WERI-Rb-1 (cell line): ENCODE data around the gene CYP27B1.

Experiments used
- DNase-seq: peaks from one replicate; pipeline ENCODE4 v3.0.0-alpha.2; 2020
- H3K27ac ChIP-seq: fragments of 250-450 bp; sonication (Bioruptor Pico); 2 replicates; pipeline ENCODE4 v1.5.1; 2020; ENCODE audit warnings: mild to moderate bottlenecking, moderate library complexity
- H3K27me3 ChIP-seq: fragments of 250-450 bp; sonication (Bioruptor Pico); 2 replicates; pipeline ENCODE4 v1.5.1; 2021; ENCODE audit warnings: mild to moderate bottlenecking, low read depth, moderate library complexity; ENCODE audit not compliant: insufficient read depth, severe bottlenecking
- H3K36me3 ChIP-seq: fragments of 250-450 bp; sonication (Bioruptor Pico); 2 replicates; pipeline ENCODE4 v1.5.1; 2020; ENCODE audit warnings: mild to moderate bottlenecking, moderate library complexity
- H3K4me3 ChIP-seq: 2 replicates; pipeline ENCODE4 v1.5.1; 2011; ENCODE audit warnings: low read depth, mild to moderate bottlenecking, control low read depth, low read length
- H3K9me3 ChIP-seq: fragments of 250-450 bp; sonication (Bioruptor Pico); 2 replicates; pipeline ENCODE4 v1.5.1; 2021; ENCODE audit warnings: mild to moderate bottlenecking, moderate library complexity; ENCODE audit not compliant: severe bottlenecking
- TF ChIP-seq, protein P1 (sequence below): IDR thresholded peaks from 2 replicates; pipeline ENCODE4 v1.5.1; 2011; ENCODE audit warnings: low read depth, mild to moderate bottlenecking, control low read depth, inconsistent platforms, low read length

Gene CYP27B1

GRCh38 chr12:57719777-57720605, 46.9 kb downstream of the CYP27B1 start:
- Histone ChIP-seq H3K36me3 (peaks cover 43% of the 10 kb centered on the region), H3K27me3 (no peaks in the 10 kb centered on the region), H3K4me3 (no peak overlapping the region), H3K27ac (no peak overlapping the region), H3K9me3 (no peaks in the 10 kb centered on the region)
- no peak for DNase-seq
- TF ChIP-seq, protein P1, sequence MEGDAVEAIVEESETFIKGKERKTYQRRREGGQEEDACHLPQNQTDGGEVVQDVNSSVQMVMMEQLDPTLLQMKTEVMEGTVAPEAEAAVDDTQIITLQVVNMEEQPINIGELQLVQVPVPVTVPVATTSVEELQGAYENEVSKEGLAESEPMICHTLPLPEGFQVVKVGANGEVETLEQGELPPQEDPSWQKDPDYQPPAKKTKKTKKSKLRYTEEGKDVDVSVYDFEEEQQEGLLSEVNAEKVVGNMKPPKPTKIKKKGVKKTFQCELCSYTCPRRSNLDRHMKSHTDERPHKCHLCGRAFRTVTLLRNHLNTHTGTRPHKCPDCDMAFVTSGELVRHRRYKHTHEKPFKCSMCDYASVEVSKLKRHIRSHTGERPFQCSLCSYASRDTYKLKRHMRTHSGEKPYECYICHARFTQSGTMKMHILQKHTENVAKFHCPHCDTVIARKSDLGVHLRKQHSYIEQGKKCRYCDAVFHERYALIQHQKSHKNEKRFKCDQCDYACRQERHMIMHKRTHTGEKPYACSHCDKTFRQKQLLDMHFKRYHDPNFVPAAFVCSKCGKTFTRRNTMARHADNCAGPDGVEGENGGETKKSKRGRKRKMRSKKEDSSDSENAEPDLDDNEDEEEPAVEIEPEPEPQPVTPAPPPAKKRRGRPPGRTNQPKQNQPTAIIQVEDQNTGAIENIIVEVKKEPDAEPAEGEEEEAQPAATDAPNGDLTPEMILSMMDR: no peak

- TF ChIP-seq, protein P1: no peak
- no peaks in the 10 kb centered on the region for H3K27me3 ChIP-seq
- H3K4me3 ChIP-seq: no peak overlapping the region
- no peak overlapping the region for H3K27ac ChIP-seq
- H3K36me3 ChIP-seq: peaks cover 43% of the 10 kb centered on the region
- DNase-seq: no peak
- no peaks in the 10 kb centered on the region for H3K9me3 ChIP-seq
Observed at GRCh38 chr12:57718641-57719528, 48.0 kb downstream of the CYP27B1 start.

DNA sequence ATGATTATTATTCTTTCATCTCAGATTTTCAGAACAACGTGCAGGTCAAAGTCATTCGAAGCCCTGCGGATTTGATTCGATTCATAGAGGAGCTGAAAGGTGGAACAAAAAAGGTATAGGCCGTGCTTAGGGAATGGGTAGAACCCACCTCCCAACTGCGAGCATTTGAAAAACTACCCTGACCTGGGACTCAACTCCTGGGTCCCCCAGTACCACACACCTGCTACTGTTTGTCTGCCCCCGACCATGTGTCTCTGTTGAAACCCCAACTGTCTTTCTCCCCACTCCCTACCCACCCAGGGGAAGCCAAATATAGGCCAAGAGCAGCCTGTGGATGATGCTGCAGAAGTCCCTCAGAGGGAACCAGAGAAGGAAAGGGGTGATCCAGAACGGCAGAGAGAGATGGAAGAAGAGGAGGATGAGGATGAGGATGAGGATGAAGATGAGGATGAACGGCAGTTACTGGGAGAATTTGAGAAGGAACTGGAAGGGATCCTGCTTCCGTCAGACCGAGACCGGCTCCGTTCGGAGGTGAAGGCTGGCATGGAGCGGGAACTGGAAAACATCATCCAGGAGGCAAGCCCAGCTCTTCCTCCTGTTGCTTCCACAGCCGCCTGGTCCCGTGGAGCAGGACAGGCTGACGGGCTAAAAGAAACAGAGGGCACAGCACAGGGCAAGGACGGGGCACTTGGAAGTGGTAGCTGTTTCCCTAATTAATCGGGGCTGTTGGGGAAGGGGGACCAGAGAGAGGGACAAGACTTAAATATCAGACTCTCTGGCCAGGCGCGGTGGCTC, 48.8 kb downstream of the CYP27B1 start:
- peaks cover 43% of the 10 kb centered on the region for H3K36me3 ChIP-seq
- DNase-seq: no peak
- no peak overlapping the region for H3K27ac ChIP-seq
- TF ChIP-seq, protein P1: no peak
- no peak overlapping the region for H3K4me3 ChIP-seq
- H3K9me3 ChIP-seq: no peaks in the 10 kb centered on the region
- no peaks in the 10 kb centered on the region for H3K27me3 ChIP-seq

GRCh38 chr12:57717131-57717530, 49.7 kb downstream of the CYP27B1 start:
- Histone ChIP-seq H3K27ac (no peak overlapping the region), H3K4me3 (no peak overlapping the region), H3K36me3 (peaks cover 43% of the 10 kb centered on the region), H3K9me3 (no peaks in the 10 kb centered on the region), H3K27me3 (no peaks in the 10 kb centered on the region)
- no peak for DNase-seq
- TF ChIP-seq, protein P1: no peak

GRCh38 chr12:57716305-57716704, 50.6 kb downstream of the CYP27B1 start:
- peaks cover 37% of the 10 kb centered on the region for H3K36me3 ChIP-seq
- TF ChIP-seq, protein P1: no peak
- H3K27me3 ChIP-seq: no peaks in the 10 kb centered on the region
- DNase-seq: no peak
- no peak overlapping the region for H3K4me3 ChIP-seq
- H3K9me3 ChIP-seq: no peaks in the 10 kb centered on the region
- H3K27ac ChIP-seq: no peak overlapping the region
